Measurements from ENCODE around the gene SPDYA. TPM values are rescaled to one million over a fixed set of nuclear protein-coding genes. Genes with fewer than 3 reads are reported as not detected.

Gene SPDYA
- total and polyA plus RNA-seq, 2 of the 13 experiments (the other 11 are each of a cell fraction or from before 2014, with no cell fraction given): 0.32 to 0.75 TPM

DNA sequence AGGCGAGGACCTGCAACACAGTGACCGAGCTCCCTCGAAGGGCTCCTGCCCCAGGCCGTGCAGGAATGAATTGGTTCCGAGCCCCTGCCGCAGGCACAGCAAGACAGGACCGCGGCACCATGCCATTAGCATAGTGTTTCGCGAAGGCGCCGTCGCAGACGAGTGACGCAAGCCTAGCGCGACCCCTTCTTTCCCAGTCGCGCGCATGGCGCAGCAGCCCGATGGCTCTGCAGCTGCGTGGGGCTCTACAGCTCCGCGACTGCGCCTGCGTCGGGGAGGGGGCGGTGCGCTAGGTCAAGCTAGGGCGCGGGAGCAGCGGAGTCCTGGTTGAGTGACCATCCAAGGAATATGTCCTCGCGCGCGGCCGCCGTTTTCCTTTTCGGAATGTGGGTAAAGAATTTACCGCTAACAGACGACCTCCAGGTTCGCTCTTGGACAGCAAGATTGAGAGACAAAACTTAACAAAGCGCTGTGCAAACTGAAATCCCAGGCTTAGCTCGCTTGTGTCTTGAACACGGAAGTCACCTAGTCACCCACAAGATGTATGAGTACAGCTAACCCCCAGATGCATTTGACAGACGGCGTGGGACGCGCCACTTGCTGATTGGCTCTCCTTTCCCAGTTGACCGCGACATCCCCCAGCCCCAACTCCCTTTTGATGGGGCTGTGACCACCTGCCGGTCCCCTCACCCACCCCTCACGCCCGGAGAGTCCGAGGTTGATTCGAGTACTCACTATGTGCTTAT lies 59.7 kb downstream of the SPDYA start, which contains the start of gene TRMT61B (continued):
- TF ChIP-seq, protein P1, sequence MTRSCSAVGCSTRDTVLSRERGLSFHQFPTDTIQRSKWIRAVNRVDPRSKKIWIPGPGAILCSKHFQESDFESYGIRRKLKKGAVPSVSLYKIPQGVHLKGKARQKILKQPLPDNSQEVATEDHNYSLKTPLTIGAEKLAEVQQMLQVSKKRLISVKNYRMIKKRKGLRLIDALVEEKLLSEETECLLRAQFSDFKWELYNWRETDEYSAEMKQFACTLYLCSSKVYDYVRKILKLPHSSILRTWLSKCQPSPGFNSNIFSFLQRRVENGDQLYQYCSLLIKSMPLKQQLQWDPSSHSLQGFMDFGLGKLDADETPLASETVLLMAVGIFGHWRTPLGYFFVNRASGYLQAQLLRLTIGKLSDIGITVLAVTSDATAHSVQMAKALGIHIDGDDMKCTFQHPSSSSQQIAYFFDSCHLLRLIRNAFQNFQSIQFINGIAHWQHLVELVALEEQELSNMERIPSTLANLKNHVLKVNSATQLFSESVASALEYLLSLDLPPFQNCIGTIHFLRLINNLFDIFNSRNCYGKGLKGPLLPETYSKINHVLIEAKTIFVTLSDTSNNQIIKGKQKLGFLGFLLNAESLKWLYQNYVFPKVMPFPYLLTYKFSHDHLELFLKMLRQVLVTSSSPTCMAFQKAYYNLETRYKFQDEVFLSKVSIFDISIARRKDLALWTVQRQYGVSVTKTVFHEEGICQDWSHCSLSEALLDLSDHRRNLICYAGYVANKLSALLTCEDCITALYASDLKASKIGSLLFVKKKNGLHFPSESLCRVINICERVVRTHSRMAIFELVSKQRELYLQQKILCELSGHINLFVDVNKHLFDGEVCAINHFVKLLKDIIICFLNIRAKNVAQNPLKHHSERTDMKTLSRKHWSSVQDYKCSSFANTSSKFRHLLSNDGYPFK (CRISPR knock-in tag; IDR thresholded peaks at IDR 0.05; ENCODE audit: borderline replicate concordance): peak; percentile 96
- TF ChIP-seq MATR3 (CRISPR knock-in tag; IDR thresholded peaks at IDR 0.05): no peak
- TF ChIP-seq ZNF121 (CRISPR knock-in tag; IDR thresholded peaks at IDR 0.05): peak; percentile 44; the same call in 1 of the 2 replicates
- TF ChIP-seq TSC22D2 (CRISPR knock-in tag; IDR thresholded peaks at IDR 0.05; ENCODE audit: borderline replicate concordance): peak; percentile 98
- TF ChIP-seq TCF12 (IDR thresholded peaks at IDR 0.05): no peak
- 0 out of 2 replicates have a peak, but pooled peaks have one; percentile 25 for TF ChIP-seq TCF12 (CRISPR knock-in tag; IDR thresholded peaks at IDR 0.05)
- no peak for TF ChIP-seq GABPA (IDR thresholded peaks at IDR 0.05; ENCODE audit: low read depth, low read length)
- peak; percentile 77 for TF ChIP-seq GABPA (CRISPR knock-in tag; IDR thresholded peaks at IDR 0.05; ENCODE audit: low read depth)
- TF ChIP-seq, protein P2, sequence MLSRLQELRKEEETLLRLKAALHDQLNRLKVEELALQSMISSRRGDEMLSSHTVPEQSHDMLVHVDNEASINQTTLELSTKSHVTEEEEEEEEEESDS (CRISPR knock-in tag; IDR thresholded peaks at IDR 0.05; ENCODE audit: borderline replicate concordance): no peak; the same call in 1 of the 2 replicates
- TF ChIP-seq, protein P3, sequence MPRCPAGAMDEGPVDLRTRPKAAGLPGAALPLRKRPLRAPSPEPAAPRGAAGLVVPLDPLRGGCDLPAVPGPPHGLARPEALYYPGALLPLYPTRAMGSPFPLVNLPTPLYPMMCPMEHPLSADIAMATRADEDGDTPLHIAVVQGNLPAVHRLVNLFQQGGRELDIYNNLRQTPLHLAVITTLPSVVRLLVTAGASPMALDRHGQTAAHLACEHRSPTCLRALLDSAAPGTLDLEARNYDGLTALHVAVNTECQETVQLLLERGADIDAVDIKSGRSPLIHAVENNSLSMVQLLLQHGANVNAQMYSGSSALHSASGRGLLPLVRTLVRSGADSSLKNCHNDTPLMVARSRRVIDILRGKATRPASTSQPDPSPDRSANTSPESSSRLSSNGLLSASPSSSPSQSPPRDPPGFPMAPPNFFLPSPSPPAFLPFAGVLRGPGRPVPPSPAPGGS (CRISPR knock-in tag; IDR thresholded peaks at IDR 0.05): peak; percentile 93; the same call in 1 of the 2 replicates
- peak; percentile 69; the same call in 1 of the 2 replicates for TF ChIP-seq ZNF552 (CRISPR knock-in tag; IDR thresholded peaks at IDR 0.05; ENCODE audit: borderline replicate concordance)
- peak; percentile 99 for TF ChIP-seq ZNF747 (CRISPR knock-in tag; IDR thresholded peaks at IDR 0.05; ENCODE audit: borderline replicate concordance)
- TF ChIP-seq ZNF781 (CRISPR knock-in tag; IDR thresholded peaks at IDR 0.05; ENCODE audit: borderline replicate concordance, not compliant biosample characterization): no peak
- TF ChIP-seq NFIB (CRISPR knock-in tag; IDR thresholded peaks at IDR 0.05; ENCODE audit: borderline replicate concordance): no peak
- TF ChIP-seq ZNF34 (CRISPR knock-in tag; IDR thresholded peaks at IDR 0.05; ENCODE audit: borderline replicate concordance): peak; percentile 25; the same call in 1 of the 2 replicates
- peak; percentile 96 for TF ChIP-seq ZFX (CRISPR knock-in tag; IDR thresholded peaks at IDR 0.05; ENCODE audit: low read depth)
- TF ChIP-seq ZNF557 (CRISPR knock-in tag; IDR thresholded peaks at IDR 0.05): 0 out of 2 replicates have a peak, but pooled peaks have one; percentile 77
- TF ChIP-seq, protein P4, sequence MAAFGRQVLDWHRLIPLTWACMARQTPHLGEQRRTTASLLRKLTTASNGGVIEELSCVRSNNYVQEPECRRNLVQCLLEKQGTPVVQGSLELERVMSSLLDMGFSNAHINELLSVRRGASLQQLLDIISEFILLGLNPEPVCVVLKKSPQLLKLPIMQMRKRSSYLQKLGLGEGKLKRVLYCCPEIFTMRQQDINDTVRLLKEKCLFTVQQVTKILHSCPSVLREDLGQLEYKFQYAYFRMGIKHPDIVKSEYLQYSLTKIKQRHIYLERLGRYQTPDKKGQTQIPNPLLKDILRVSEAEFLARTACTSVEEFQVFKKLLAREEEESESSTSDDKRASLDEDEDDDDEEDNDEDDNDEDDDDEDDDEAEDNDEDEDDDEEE (CRISPR knock-in tag; IDR thresholded peaks at IDR 0.05): no peak; the same call in 1 of the 2 replicates
- TF ChIP-seq KDM2A (CRISPR knock-in tag; IDR thresholded peaks at IDR 0.05; ENCODE audit: borderline replicate concordance, low read depth): peak; percentile 99
- TF ChIP-seq ARNT2 (CRISPR knock-in tag; IDR thresholded peaks at IDR 0.05; ENCODE audit: low read depth): peak; percentile 86
- no peak for TF ChIP-seq ZNF549 (CRISPR knock-in tag; IDR thresholded peaks at IDR 0.05)
- no peak for TF ChIP-seq KAT2B (IDR thresholded peaks at IDR 0.05; ENCODE audit: borderline replicate concordance, low read depth, low read length)
- peak; percentile 84 for TF ChIP-seq CEBPB (IDR thresholded peaks at IDR 0.05; ENCODE audit: borderline replicate concordance, low read depth, low read length)

All from HepG2 (cell line).